Trophoblast cell (in vitro differentiated cells and primary cell): ENCODE data around the gene CTSS.
"Not testable (repeated sequence)": the region's sequence is repeated elsewhere in the genome, so short reads cannot be mapped to it uniquely, and the experiment has no call there.

Experiments
- DNase-seq, 2 donors: peaks; one replicate each; pipeline ENCODE4 v3.0.0-alpha.2; 2016
- H2AFZ ChIP-seq: 2 replicates; pipeline ENCODE4 v1.6.1; 2013; ENCODE audit warnings: low read length, moderate library complexity, mild to moderate bottlenecking; ENCODE audit not compliant: insufficient read depth, poor library complexity
- H2AK5ac ChIP-seq: 2 replicates; pipeline ENCODE4 v1.6.1; 2013; ENCODE audit warnings: mild to moderate bottlenecking, low read length
- H2BK120ac ChIP-seq: 2 replicates; pipeline ENCODE4 v1.6.1; 2013; ENCODE audit warnings: low read length, mild to moderate bottlenecking, moderate library complexity; ENCODE audit not compliant: insufficient read depth, poor library complexity
- H2BK12ac ChIP-seq: 2 replicates; pipeline ENCODE4 v1.6.1; 2013; ENCODE audit warnings: mild to moderate bottlenecking, low read length, moderate library complexity
- H2BK5ac ChIP-seq: 2 replicates; pipeline ENCODE4 v1.6.1; 2013; ENCODE audit warnings: low read length, low read depth, moderate library complexity, mild to moderate bottlenecking; ENCODE audit not compliant: poor library complexity
- H3K14ac ChIP-seq: 2 replicates; pipeline ENCODE4 v1.6.1; 2013; ENCODE audit warnings: mild to moderate bottlenecking, low read length
- H3K18ac ChIP-seq: 2 replicates; pipeline ENCODE4 v1.6.1; 2013; ENCODE audit warnings: mild to moderate bottlenecking, low read length
- H3K23ac ChIP-seq: 2 replicates; pipeline ENCODE4 v1.6.1; 2013; ENCODE audit warnings: low read length
- H3K27ac ChIP-seq: 2 replicates; pipeline ENCODE4 v1.5.1; 2013; ENCODE audit warnings: low read depth, mild to moderate bottlenecking, inconsistent platforms, low read length, moderate library complexity
- H3K27me3 ChIP-seq: 2 replicates; pipeline ENCODE4 v1.6.1; 2013; ENCODE audit warnings: inconsistent platforms, mild to moderate bottlenecking, low read length, moderate library complexity; ENCODE audit not compliant: insufficient read depth
- H3K36me3 ChIP-seq, 2 experiments: 1 replicate in 1 of 2; 2 replicates in 1 of 2; pipeline ENCODE4 v1.6.1; 2013; ENCODE audit warnings: low read length in 2 of 2, mild to moderate bottlenecking in 2 of 2, moderate library complexity in 1 of 2; ENCODE audit not compliant: insufficient read depth in 2 of 2, control insufficient read depth in 1 of 2
- H3K4ac ChIP-seq: 2 replicates; pipeline ENCODE4 v1.6.1; 2013; ENCODE audit warnings: low read depth, mild to moderate bottlenecking, low read length, moderate library complexity
- H3K4me1 ChIP-seq, 2 experiments: 1 replicate in 1 of 2; 2 replicates in 1 of 2; pipeline ENCODE4 v1.6.1; 2013; ENCODE audit warnings: low read length in 2 of 2, mild to moderate bottlenecking in 2 of 2, moderate library complexity in 1 of 2; ENCODE audit not compliant: insufficient read depth in 2 of 2, control insufficient read depth in 1 of 2
- H3K4me2 ChIP-seq: 2 replicates; pipeline ENCODE4 v1.6.1; 2013; ENCODE audit warnings: inconsistent platforms, mild to moderate bottlenecking, low read length, moderate library complexity
- H3K4me3 ChIP-seq: 2 replicates; pipeline ENCODE4 v1.5.1; 2013; ENCODE audit warnings: mild to moderate bottlenecking, low read depth, low read length, inconsistent platforms
- H3K79me1 ChIP-seq: one replicate; pipeline ENCODE4 v1.6.1; 2013; ENCODE audit warnings: low read length
- H3K79me2 ChIP-seq: 2 replicates; pipeline ENCODE4 v1.6.1; 2013; ENCODE audit warnings: low read length, mild to moderate bottlenecking; ENCODE audit not compliant: control insufficient read depth, insufficient read depth, poor library complexity
- H3K9ac ChIP-seq: 2 replicates; pipeline ENCODE4 v1.6.1; 2013; ENCODE audit warnings: mild to moderate bottlenecking, low read length
- H3K9me3 ChIP-seq: 2 replicates; pipeline ENCODE4 v1.6.1; 2013; ENCODE audit warnings: low read depth, mild to moderate bottlenecking, control low read depth, inconsistent platforms, low read length; ENCODE audit not compliant: insufficient read depth
- H4K12ac ChIP-seq: 2 replicates; pipeline ENCODE4 v1.6.1; 2013; ENCODE audit warnings: low read depth, mild to moderate bottlenecking, low read length, moderate library complexity
- H4K8ac ChIP-seq: 2 replicates; pipeline ENCODE4 v1.6.1; 2013; ENCODE audit warnings: low read depth, mild to moderate bottlenecking, low read length, moderate library complexity
- H4K91ac ChIP-seq: one replicate; pipeline ENCODE4 v1.6.1; 2013; ENCODE audit warnings: low read depth, mild to moderate bottlenecking, low read length, moderate library complexity
- WGBS: extraction: QIAGEN DNeasy Blood & Tissue Kit; methylation state at CpG from one replicate; pipeline ENCODE4 v1.1.7; 2013; ENCODE audit warnings: missing lambda C conversion rate; ENCODE audit not compliant: insufficient read length, insufficient coverage; ENCODE audit errors: extremely low coverage; 5-methylcytosine and 5-hydroxymethylcytosine counted together

The CTSS gene

DNA sequence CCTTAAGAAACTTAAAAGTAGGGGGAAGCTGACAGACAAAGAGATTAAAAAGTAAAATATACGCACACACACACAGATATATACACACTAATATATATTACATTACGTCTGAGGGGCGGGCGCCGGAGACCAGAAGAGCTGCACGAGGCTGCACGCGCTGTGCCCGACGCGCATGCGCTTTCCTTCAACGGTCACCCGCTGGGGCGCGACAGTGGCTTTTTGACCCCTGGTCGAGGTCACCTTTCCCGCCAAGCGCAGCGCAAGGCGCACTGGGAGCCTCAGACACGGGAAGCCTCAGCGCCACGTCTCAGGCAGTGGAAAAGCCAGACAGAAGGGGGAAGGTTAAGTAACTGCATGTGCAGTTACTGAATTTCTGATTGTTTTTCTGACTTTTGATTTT, 44.9 kb downstream of the CTSS start, which contains the start of gene HORMAD1:
TSS of gene HORMAD1 (minus strand) at position 193 of the 400 bp plus-strand sequence. CDS start 1,390 bp downstream, outside the sequence.
- peak in 1 of 2 donors; percentile 69 for DNase-seq
- no peak within 1 kb of the TSS for H3K4me3 ChIP-seq
- H3K18ac ChIP-seq, result no peak within 1 kb of the TSS
- no peaks in the 10 kb centered on the region for H3K27me3 ChIP-seq
- no peaks in the 10 kb centered on the region for H3K36me3 ChIP-seq
- no peak within 1 kb of the TSS for H3K9ac ChIP-seq
- no peak within 1 kb of the TSS for H2BK12ac ChIP-seq
- no peaks in the 10 kb centered on the region for H3K79me1 ChIP-seq
- WGBS, result no CpG with 5 or more reads among the region's 24 CpGs
- H3K4me2 ChIP-seq, result no peak within 1 kb of the TSS
- no peak within 1 kb of the TSS for H3K27ac ChIP-seq
- no peak within 1 kb of the TSS for H2AK5ac ChIP-seq
- H4K8ac ChIP-seq, result no peak within 1 kb of the TSS
- H3K4ac ChIP-seq, result no peak within 1 kb of the TSS
- no peaks in the 10 kb centered on the region for H3K9me3 ChIP-seq
- no peaks in the 10 kb centered on the region for H3K4me1 ChIP-seq
- H3K23ac ChIP-seq, result no peak within 1 kb of the TSS
- no peaks in the 10 kb centered on the region for H3K79me2 ChIP-seq
- H4K91ac ChIP-seq, result no peak within 1 kb of the TSS
- H4K12ac ChIP-seq, result no peak within 1 kb of the TSS
- no peak within 1 kb of the TSS for H3K14ac ChIP-seq
- no peak within 1 kb of the TSS for H2BK120ac ChIP-seq
- H2BK5ac ChIP-seq, result no peak within 1 kb of the TSS
- H2AFZ ChIP-seq, result no peak within 1 kb of the TSS

DNA sequence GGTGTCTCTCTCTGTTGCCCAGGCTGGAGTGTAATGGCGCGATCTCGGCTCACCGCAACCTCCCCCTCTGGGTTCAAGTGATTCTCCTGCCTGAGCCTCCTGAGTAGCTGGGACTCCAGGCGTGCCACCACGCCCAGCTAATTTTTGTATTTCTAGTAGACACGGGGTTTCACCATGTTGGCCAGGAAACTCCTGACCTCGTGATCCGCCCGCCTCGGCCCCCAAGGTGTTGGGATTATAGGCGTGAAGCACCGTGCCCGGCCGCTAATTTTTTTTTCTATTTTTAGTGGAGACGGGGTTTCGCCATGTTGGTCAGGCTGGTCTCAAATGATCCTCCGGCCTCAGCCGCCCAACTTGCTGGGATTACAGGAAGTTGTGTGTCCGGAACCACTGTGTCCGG, 45.5 kb downstream of the CTSS start:
- no peak overlapping the region for H3K9ac ChIP-seq
- H3K79me1 ChIP-seq, result no peaks in the 10 kb centered on the region
- H3K9me3 ChIP-seq, result no peaks in the 10 kb centered on the region
- H3K27me3 ChIP-seq, result no peaks in the 10 kb centered on the region
- H3K18ac ChIP-seq, result no peak overlapping the region
- no peaks in the 10 kb centered on the region for H3K4me1 ChIP-seq
- H3K23ac ChIP-seq, result no peak overlapping the region
- no peak overlapping the region for H3K4ac ChIP-seq
- WGBS, result no CpG with 5 or more reads among the region's 21 CpGs
- H2AK5ac ChIP-seq, result no peak overlapping the region
- H4K12ac ChIP-seq, result no peak overlapping the region
- no peak overlapping the region for H3K4me3 ChIP-seq
- H3K27ac ChIP-seq, result no peak overlapping the region
- no peak overlapping the region for H2BK120ac ChIP-seq
- DNase-seq, result peak in 1 of 2 donors; percentile 26
- no peak overlapping the region for H4K91ac ChIP-seq
- no peak overlapping the region for H3K4me2 ChIP-seq
- no peaks in the 10 kb centered on the region for H3K79me2 ChIP-seq
- no peak overlapping the region for H2BK12ac ChIP-seq
- H4K8ac ChIP-seq, result no peak overlapping the region
- no peak overlapping the region for H3K14ac ChIP-seq
- H2AFZ ChIP-seq, result no peak overlapping the region
- no peaks in the 10 kb centered on the region for H3K36me3 ChIP-seq
- H2BK5ac ChIP-seq, result no peak overlapping the region

DNA sequence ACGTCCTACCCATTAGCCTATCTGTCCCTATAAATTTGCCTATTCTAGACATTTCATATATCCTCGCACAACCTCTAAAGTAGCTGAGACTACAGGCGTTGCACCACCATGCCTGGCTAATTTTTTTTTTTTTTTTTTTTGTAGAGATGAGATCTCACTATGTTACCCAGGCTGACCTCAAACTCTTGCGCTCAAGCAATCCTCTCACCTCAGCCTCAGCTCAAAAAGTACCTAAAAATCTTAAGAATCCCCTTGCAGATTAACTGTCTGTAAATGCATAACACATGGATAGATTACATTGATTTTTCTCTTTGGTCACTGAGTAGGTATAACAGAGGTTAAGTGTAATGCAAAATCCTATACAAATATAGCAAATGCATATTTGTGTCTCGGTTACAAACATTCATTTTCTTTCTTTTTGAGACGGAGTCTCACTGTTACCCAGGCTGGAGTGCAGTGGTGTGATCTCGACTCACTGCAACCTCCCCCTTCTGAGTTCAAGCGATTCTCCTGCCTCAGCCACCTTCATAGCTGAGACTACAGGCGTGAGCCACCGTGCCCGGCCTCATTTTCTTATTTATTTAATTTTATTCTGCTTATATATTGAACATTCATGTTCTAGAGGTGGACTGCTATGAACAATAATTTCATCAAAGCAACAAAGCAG, 47.2 kb downstream of the CTSS start:
- Histone ChIP-seq H3K79me2 (no peaks in the 10 kb centered on the region), H4K8ac (no peak overlapping the region), H4K91ac (no peak overlapping the region), H3K36me3 (no peaks in the 10 kb centered on the region), H3K4ac (no peak overlapping the region), H3K9me3 (no peaks in the 10 kb centered on the region), H3K14ac (no peak overlapping the region), H2AK5ac (no peak overlapping the region), H4K12ac (no peak overlapping the region), H2BK120ac (no peak overlapping the region), H3K9ac (no peak overlapping the region), H3K4me3 (no peak overlapping the region), H3K4me2 (no peak overlapping the region), H3K4me1 (no peaks in the 10 kb centered on the region), H3K18ac (no peak overlapping the region), H3K79me1 (no peaks in the 10 kb centered on the region), H2BK5ac (no peak overlapping the region), H3K23ac (no peak overlapping the region), H3K27ac (no peak overlapping the region), H3K27me3 (no peaks in the 10 kb centered on the region), H2AFZ (no peak overlapping the region), H2BK12ac (no peak overlapping the region)
- no peak for DNase-seq
- no CpG with 5 or more reads among the region's 11 CpGs for WGBS

DNA sequence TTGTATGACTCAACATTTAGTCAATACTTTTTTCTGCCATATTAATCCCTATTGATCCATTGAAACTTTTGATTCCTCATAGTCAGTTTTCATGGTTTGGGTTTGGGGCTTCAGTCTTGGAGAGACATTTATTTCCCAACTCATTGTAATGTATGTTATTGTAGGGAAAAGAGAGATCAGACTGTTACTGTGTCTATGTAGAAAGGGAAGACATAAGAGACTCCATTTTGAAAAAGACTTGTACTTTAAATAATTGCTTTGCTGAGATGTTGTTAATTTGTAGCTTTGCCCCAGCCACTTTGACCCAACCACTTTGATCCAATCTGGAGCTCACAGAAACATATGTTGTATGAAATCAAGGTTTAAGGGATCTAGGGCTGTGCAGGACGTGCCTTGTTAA, 56.5 kb downstream of the CTSS start:
- not testable (repeated sequence) for DNase-seq, H3K27me3 ChIP-seq, H3K9me3 ChIP-seq, H3K4me2 ChIP-seq, H3K4me1 ChIP-seq, H3K27ac ChIP-seq, H4K91ac ChIP-seq, H3K36me3 ChIP-seq, H4K8ac ChIP-seq, H3K14ac ChIP-seq, H3K79me1 ChIP-seq, H2AK5ac ChIP-seq, H4K12ac ChIP-seq, H3K4me3 ChIP-seq, H2BK120ac ChIP-seq, H3K9ac ChIP-seq, H2BK12ac ChIP-seq, H3K18ac ChIP-seq, H2BK5ac ChIP-seq, H3K79me2 ChIP-seq, H3K23ac ChIP-seq, H3K4ac ChIP-seq, H2AFZ ChIP-seq
- no CpG with 5 or more reads among the region's 1 CpG for WGBS
